MM.1S (cell line): ENCODE data around the gene LRRC28.

Experiments used
- DNase-seq: peaks from one replicate; pipeline ENCODE4 v3.0.0-alpha.2; 2015
- H2AFZ ChIP-seq: fragments of 300-600 bp; sonication (generic); 2 replicates; pipeline ENCODE4 v1.6.0; 2016; ENCODE audit warnings: antibody characterized with exemption, low read length
- H3F3A ChIP-seq: fragments of 300-600 bp; sonication (generic); 2 replicates; pipeline ENCODE4 v1.6.1; 2016; ENCODE audit warnings: mild to moderate bottlenecking, antibody characterized with exemption, low read length, moderate library complexity, mixed read lengths; ENCODE audit not compliant: insufficient read depth
- H3K27ac ChIP-seq: fragments of 300-600 bp; sonication (generic); 2 replicates; pipeline ENCODE4 v1.5.1; 2016; ENCODE audit warnings: mild to moderate bottlenecking, low read length
- H3K27me3 ChIP-seq: fragments of 300-600 bp; sonication (generic); replicated peaks from 2 replicates; pipeline ENCODE4 v1.6.0; 2016; ENCODE audit warnings: low read length; ENCODE audit not compliant: insufficient read depth
- H3K36me3 ChIP-seq: fragments of 300-600 bp; sonication (generic); replicated peaks from 2 replicates; pipeline ENCODE4 v1.6.1; 2016; ENCODE audit warnings: mild to moderate bottlenecking, low read length, mixed read lengths; ENCODE audit not compliant: insufficient read depth
- H3K4me1 ChIP-seq: fragments of 300-600 bp; sonication (generic); 2 replicates; pipeline ENCODE4 v1.6.1; 2016; ENCODE audit warnings: low read length, mixed read lengths
- H3K4me2 ChIP-seq: fragments of 300-600 bp; sonication (generic); 2 replicates; pipeline ENCODE4 v1.6.0; 2016; ENCODE audit warnings: low read depth, low read length
- H3K4me3 ChIP-seq: fragments of 300-600 bp; sonication (generic); 2 replicates; pipeline ENCODE4 v1.5.1; 2016; ENCODE audit warnings: low read length, mixed read lengths
- H3K79me2 ChIP-seq: fragments of 300-600 bp; sonication (generic); 2 replicates; pipeline ENCODE4 v1.6.1; 2016; ENCODE audit warnings: mixed run types, low read length, mixed read lengths
- H3K9ac ChIP-seq: fragments of 300-600 bp; sonication (generic); 2 replicates; pipeline ENCODE4 v1.6.1; 2016; ENCODE audit warnings: low read length, mixed read lengths
- H3K9me2 ChIP-seq: fragments of 300-600 bp; sonication (generic); replicated peaks from 2 replicates; pipeline ENCODE4 v1.6.1; 2016; ENCODE audit warnings: mild to moderate bottlenecking, low read length, mixed read lengths; ENCODE audit not compliant: insufficient read depth
- H3K9me3 ChIP-seq: fragments of 300-600 bp; sonication (generic); replicated peaks from 2 replicates; pipeline ENCODE4 v1.6.1; 2016; ENCODE audit warnings: mild to moderate bottlenecking, low read length, mixed read lengths; ENCODE audit not compliant: insufficient read depth
- H4K20me1 ChIP-seq: fragments of 300-600 bp; sonication (generic); 2 replicates; pipeline ENCODE4 v1.6.1; 2016; ENCODE audit warnings: mild to moderate bottlenecking, low read length, moderate library complexity, mixed read lengths; ENCODE audit not compliant: insufficient read depth
- EZH2 ChIP-seq: fragments of 300-600 bp; sonication (generic); optimal IDR thresholded peaks from 2 replicates; pipeline ENCODE3; 2017; ENCODE audit warnings: low read depth, mild to moderate bottlenecking, antibody characterized with exemption, low read length, mixed read lengths
- EZH2phosphoT487 ChIP-seq: fragments of 300-600 bp; sonication (generic); IDR thresholded peaks from 2 replicates; pipeline ENCODE4 v1.6.1; 2018; ENCODE audit warnings: antibody characterized with exemption, low read length
- TF ChIP-seq, protein P1 (sequence below): fragments of 300-600 bp; sonication (generic); IDR thresholded peaks from 2 replicates; pipeline ENCODE4 v1.5.1; 2016; ENCODE audit warnings: antibody characterized with exemption, low read length, mixed read lengths

LRRC28 gene

GRCh38 chr15:99348412-99348811, 97.1 kb downstream of the LRRC28 start:
- H2AFZ ChIP-seq = no peak overlapping the region
- no peaks in the 10 kb centered on the region for H4K20me1 ChIP-seq
- TF ChIP-seq, protein P1, sequence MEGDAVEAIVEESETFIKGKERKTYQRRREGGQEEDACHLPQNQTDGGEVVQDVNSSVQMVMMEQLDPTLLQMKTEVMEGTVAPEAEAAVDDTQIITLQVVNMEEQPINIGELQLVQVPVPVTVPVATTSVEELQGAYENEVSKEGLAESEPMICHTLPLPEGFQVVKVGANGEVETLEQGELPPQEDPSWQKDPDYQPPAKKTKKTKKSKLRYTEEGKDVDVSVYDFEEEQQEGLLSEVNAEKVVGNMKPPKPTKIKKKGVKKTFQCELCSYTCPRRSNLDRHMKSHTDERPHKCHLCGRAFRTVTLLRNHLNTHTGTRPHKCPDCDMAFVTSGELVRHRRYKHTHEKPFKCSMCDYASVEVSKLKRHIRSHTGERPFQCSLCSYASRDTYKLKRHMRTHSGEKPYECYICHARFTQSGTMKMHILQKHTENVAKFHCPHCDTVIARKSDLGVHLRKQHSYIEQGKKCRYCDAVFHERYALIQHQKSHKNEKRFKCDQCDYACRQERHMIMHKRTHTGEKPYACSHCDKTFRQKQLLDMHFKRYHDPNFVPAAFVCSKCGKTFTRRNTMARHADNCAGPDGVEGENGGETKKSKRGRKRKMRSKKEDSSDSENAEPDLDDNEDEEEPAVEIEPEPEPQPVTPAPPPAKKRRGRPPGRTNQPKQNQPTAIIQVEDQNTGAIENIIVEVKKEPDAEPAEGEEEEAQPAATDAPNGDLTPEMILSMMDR = no peak
- TF ChIP-seq EZH2phosphoT487 (no peak), EZH2 (no peak)
- no peak for DNase-seq
- no peak overlapping the region for H3K4me3 ChIP-seq
- H3K9me3 ChIP-seq = no peaks in the 10 kb centered on the region
- no peaks in the 10 kb centered on the region for H3K36me3 ChIP-seq
- H3K4me1 ChIP-seq = no peaks in the 10 kb centered on the region
- no peaks in the 10 kb centered on the region for H3F3A ChIP-seq
- no peaks in the 10 kb centered on the region for H3K27me3 ChIP-seq
- H3K79me2 ChIP-seq = no peaks in the 10 kb centered on the region
- H3K4me2 ChIP-seq = no peak overlapping the region
- H3K27ac ChIP-seq = no peak overlapping the region
- no peak overlapping the region for H3K9ac ChIP-seq
- no peaks in the 10 kb centered on the region for H3K9me2 ChIP-seq

GRCh38 chr15:99350408-99350807, 99.1 kb downstream of the LRRC28 start:
- no peak overlapping the region for H2AFZ ChIP-seq
- TF ChIP-seq EZH2 = no peak
- no peak for TF ChIP-seq EZH2phosphoT487
- TF ChIP-seq, protein P1 = no peak
- no peaks in the 10 kb centered on the region for H3K79me2 ChIP-seq
- H3F3A ChIP-seq = no peaks in the 10 kb centered on the region
- H3K36me3 ChIP-seq = no peaks in the 10 kb centered on the region
- H4K20me1 ChIP-seq = no peaks in the 10 kb centered on the region
- H3K27me3 ChIP-seq = no peaks in the 10 kb centered on the region
- no peaks in the 10 kb centered on the region for H3K9me3 ChIP-seq
- no peaks in the 10 kb centered on the region for H3K4me1 ChIP-seq
- no peak overlapping the region for H3K4me2 ChIP-seq
- H3K9ac ChIP-seq = no peak overlapping the region
- DNase-seq = no peak
- no peak overlapping the region for H3K4me3 ChIP-seq
- H3K9me2 ChIP-seq = no peaks in the 10 kb centered on the region
- no peak overlapping the region for H3K27ac ChIP-seq

DNA sequence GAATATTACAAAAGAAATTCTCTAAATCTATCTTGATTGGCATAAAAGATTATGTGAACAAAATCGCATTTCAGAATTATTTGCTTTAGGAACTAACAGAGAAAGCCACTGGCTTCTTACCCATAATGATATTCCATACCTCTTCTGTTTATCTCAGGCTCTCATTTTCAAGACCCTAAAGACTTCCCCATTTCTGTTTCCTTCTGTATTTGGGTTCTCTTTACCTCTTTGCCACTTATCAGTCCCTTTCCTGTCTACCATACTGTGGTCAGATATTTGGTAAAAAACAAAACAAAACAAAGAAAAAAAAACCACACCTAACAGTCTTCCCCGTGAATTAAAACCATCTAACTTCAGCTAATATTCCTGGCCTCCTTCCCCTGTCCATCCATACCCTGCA, 108.5 kb downstream of the LRRC28 start:
- Histone ChIP-seq H3K4me3 (no peak overlapping the region), H3K27me3 (no peaks in the 10 kb centered on the region), H4K20me1 (no peaks in the 10 kb centered on the region), H3K9me2 (no peaks in the 10 kb centered on the region), H3K9me3 (no peaks in the 10 kb centered on the region), H3K36me3 (no peaks in the 10 kb centered on the region), H3K4me1 (peaks cover 6% of the 10 kb centered on the region), H2AFZ (no peak overlapping the region), H3F3A (no peaks in the 10 kb centered on the region), H3K79me2 (no peaks in the 10 kb centered on the region), H3K27ac (no peak overlapping the region), H3K4me2 (no peak overlapping the region), H3K9ac (no peak overlapping the region)
- no peak for DNase-seq
- TF ChIP-seq, protein P1 = no peak
- no peak for TF ChIP-seq EZH2phosphoT487
- TF ChIP-seq EZH2 = no peak
